Suppressor macrophage treated with lipopolysaccharide for 1 hour (primary cell): ENCODE data around the gene FOXO6.

Source experiments
- DNase-seq, 3 donors: peaks; one replicate each; pipeline ENCODE4 v3.0.0-alpha.2; 2020 to 2022

Gene FOXO6

DNA sequence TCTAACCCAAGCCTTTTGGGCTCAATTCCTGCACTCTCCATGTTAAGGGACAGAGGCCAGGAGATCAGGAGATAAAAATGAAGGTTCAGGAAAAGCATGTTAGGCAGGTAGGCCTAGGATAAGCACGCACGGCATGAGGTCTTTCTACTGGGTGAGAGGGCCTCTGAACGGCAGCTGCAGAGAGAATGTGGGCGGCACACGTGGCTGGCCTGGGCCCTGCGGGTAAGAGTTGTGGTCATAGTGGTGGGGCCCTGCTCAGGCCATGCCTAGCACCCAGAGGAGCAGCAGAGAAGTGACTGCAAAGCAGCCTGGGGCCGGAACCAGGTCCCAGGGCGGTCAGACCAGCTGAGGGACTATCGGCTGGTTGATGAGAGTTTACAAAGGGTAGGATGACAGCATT lies 7.5 kb upstream of the FOXO6 start:
- no peak for DNase-seq

DNA sequence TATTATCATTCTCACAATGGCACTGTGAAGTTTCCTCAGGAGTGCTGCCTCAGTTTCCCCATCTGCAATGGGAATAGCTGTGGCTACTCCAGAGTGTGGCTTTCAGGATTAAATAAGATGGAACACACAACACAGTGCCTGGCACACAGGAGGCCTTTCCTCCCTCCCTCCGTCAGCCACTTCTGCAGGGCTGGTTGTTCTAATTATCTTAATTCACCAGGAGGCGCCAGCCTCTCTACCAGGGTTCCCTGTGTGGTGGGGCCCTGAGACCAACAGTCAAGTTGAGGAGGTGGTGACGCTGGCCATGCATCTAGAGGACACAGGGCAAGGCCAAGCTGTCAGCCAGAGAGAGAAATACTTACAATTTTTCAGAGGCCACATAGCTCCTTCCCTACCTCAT lies 6.3 kb upstream of the FOXO6 start:
- DNase-seq, result no peak

DNA sequence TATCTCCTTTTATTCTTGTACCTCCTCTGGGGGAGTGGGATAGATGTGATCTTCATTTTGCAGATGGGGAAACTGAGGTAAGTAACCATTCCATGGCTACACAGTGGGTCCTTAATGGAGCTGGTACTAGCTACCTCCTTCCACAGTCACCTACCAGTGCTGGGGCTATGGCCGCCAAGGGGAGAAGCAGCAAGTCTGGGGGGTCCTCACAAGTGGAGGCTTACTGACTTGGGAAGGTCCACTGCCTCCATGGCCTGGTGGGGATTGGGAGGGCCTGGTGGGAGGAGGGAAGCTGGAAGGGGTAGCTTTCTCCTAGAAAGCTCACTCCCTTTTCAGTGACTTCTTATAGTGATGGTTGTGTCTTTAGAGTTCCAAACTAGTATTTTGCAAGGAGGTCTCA lies 5.9 kb upstream of the FOXO6 start:
- DNase-seq, result no peak

DNA sequence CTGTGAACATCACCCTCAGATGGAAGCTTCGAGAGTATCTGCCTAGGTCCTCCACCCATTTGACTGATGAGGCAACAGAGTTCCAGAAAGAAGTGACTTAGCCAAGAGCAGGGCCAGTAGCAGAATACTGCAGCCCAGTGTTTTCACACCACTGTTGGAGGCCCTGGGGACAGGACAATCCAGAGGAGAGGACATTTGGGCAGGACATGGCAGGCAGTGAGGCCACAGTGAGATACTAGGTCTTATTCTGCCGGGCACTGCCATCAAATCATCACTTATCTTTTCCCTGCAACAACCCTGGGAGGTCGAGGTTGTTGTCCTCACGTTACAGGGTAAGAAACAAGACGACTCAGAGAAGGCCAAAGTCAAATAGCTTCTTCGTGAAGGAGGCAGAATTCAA lies 5.5 kb upstream of the FOXO6 start:
- no peak for DNase-seq

DNA sequence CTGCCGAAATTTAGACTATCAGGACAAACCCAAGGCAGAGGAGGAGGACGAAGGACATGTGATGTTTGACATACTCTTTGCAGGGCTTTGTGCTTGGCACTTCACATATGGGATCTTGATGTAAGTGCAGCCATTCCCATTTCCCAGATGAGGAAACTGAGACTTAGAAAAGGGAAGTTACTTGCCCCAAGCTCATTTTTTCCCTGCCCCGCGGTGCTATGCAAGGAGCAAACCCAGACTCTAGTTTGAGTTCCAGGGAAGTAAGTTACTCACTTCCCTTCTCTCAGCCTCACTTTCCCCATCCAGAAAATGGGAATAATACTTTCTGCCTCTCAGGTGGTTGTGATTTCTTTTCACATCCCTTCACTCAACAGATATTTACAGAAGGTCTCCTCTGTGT lies 4.5 kb upstream of the FOXO6 start:
- no peak for DNase-seq

DNA sequence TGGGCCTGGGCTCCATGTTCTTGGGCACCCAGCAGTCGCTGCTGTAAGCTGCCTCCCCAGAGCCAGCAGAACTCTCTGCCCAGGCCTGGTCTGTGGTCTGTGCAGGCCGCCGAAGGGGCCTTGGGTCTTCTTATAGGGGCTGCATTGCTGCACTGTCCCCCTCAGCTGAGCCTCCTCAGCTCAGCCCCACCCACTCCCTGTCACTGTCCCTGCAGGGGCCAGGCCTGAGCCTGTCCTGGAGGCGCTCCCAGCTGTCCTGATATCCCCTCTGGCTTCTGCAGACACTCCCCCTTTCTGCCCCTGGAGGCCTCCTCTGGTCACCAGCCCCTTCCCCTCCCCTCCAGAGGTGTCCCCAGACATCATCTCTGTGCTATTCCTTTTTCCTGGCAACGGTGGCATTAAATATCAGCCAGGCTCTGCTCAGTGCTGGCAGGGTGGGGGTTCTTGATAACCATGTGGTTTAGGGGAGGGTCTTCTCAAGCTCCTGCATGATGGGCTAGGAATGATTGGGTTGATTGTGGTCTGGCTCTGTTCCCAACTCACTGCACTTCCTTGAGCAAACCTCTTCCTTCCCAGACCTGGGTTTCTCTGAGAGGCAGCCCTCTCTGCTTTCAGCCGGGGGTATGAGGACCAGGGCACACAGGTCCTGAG lies 3.7 kb upstream of the FOXO6 start:
- DNase-seq, result no peak

DNA sequence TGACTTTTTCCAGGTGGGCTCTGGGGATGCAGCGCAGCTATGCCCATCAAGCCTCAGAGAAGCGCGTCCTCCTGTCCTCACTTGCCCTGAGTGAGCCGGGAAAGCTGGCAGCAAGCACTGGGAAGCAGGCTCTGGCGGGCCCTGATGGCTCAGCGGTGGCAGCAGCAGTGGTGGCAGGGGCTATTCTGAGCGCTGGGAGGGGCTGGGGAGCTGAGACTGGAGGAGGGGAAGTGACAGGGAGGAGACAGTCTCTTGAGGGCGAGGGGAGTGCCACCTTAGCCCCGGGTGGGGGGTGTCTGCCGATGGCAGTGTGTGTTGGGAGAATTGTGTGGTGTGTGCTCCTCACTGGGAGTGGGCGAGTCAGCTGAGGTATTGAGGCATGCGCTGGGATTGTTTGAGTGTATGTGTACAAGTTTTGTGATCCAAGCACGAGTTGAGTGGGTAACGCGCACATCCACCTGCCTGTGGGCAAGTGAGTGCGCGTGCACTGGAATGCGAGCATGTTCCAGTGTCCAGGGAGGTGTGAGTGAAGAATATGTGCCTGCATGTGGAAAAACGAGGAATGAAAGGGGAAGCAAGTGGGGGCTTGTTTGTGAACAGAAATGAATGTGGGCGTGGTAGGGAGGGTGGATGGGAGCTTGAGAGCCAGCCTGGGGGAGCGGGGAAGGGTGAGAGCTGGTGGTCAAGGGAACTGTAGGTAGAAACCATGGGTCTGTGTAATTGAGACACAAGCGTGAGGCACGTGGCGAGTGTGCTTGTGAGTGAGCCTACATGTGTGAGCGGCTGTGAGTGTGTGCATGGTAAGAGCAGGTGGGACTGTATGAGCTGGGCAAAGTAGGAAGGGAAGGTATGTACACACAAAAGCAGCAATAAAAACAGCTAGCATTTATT lies 2.9 kb upstream of the FOXO6 start:
- DNase-seq, result no peak

DNA sequence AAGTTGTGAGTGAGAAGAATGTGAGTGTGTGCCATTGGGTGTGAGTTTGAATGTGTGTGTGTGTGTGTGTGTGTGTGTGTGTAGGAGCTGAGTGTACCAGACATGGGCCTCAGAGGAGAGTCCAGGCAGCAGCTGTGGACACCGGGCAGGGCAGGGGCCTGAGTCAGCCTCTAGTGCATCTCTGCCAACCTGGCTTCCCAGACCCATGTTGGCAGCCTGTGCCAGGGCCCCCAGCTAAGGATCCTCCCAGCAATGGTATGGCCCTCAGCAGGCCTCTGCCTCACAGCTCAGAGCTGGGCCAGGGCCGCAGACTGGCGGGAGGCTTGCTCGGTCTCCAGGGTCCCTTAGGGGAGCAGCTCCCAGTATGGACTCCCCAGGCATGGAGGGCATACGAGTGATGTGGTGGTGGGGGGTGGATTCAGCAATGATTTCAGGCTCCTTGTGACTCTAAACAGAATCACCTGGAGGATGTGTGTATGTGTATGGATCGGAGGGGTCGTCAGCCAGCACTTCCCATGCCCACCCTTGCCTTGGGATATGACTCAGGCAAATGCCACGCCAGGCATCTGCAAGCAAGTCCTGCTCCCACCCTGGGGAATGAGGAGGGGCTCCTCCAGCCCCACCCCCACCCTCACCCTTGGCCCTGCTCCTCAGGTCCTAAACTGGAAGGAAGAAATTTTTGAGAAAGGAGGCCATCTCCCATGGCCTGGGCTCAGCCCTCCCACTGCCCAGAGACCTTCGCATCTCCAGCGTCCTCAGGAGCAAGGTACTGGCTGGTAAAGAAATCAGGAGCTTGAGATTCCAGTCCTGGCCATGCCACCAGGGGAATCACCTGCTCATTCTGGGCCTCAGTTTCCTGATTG lies 1.8 kb upstream of the FOXO6 start:
- no peak for DNase-seq

DNA sequence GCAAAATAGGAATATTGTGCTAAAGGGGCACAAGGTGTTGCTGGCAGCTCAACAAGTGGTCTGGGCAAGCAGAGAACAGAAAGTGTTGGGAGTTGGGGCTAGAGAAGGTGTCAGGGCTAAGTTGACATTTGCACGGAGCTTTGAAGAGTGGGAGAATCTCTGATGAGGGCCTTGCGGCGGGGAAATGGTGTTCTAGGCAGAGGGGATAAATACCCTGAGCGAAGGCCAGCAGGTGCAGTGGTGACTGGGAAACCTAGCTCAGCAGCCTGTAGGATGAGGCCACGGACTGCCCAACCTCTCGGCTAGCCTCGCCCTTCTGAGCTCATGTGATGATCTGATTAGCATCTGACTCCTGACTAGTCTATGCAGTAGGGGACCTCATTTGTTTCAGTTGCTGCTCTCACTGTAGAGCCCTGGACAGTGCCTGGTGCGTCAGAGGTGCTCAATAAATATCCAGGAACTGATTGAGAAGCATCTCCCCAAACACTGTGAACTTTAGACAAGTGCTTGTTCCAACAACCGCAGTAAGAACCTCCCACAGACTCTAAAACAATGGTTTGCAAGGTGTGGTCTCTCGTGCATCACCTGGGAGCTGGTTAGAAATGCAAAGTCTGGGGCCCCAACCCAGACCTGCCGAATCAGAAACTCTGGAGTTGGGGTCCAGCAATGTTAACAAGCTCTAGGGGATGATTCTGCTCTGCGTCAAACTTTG lies 1.0 kb upstream of the FOXO6 start:
- no peak for DNase-seq

DNA sequence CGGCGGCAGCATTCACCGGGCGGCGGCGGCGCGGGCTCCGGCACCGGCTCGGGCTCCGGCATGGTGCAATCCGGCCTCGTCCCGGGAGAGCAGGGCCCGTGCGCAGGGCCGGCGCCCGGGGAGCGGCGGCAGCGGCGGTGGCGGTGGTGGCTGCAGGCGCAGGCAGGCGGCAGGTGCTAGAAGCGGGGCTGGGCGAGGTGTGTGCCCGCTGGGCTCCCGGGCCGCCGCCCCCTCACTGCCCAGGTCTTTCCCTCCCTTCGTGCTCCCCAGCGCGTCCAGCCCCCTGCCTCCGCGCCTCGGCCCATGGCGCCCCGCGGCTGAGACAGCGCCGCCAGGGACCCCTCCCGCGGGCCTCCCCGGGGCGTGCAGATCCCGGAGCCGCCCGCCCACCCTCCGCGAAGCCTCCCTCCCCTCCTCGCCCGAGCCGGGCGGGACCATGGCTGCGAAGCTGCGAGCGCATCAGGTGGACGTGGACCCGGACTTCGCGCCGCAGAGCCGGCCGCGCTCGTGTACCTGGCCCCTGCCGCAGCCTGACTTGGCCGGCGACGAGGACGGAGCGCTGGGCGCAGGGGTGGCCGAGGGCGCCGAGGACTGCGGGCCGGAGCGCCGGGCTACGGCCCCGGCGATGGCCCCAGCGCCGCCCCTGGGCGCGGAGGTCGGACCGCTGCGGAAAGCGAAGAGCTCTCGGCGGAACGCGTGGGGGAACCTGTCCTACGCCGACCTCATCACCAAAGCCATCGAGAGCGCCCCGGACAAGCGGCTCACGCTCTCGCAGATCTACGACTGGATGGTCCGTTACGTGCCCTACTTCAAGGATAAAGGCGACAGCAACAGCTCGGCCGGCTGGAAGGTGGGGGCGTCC lies 492 bp downstream of the FOXO6 start:
- peak; percentile 33 to 56 (median 45) for DNase-seq

DNA sequence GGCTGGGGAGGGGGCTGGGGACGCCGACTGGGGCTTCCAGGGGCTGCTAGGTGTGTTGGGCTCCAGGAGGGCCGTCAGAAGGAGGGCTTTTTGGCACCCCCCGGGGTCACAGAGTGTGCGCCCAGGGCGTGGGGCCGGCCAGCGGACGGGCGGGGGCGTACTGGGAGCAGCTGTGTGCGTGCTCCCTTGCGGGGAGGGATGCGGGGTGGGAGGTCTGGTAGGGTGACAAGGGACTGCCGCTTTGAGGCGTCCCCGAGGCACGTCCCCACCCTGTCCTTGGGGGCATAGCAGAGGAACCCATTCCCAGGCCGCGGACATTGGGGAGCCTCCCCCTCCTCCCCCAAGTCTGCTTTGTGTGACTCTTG lies 1.1 kb downstream of the FOXO6 start:
- no peak for DNase-seq

DNA sequence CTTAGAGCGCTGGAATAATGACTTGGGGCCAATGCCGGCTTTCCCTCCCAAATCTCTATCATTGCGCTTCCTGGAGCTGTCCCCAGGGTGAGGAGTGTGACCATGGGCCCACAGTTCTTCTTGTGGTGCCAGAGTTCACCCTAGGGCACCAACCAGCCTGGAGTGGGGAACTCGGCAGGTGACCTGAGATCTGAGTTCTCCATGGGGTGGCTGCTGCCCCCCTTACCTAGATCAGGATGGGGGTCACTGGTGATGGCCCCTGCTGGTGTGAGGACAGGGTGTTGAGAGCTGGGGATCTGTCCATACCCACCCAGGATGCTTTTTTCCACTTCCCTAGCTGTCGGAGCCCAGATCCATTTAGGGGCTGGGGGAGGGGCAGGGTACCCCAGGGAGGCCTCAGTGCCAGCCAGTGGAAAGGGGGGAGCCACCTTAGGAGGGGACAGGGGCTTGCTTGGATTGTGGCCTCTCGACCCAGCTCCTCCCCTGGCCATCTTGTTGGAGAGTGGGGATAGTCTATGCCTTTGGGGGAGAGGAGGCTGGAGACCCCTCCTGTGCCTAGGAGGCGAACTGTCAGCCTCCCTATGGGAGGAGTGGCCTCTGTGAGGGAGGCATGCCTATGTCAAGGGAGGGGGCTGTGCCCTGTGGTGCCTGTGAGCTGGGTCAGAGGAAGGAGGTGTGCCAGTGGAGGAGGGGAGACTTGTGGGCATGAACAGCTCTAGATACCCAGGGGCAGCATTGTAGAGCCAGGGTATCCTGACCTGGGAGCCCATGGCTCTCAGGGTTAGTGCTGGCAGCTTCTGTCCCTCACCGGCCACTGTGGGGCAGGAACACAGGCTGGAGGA lies 1.7 kb downstream of the FOXO6 start:
- DNase-seq, result no peak

DNA sequence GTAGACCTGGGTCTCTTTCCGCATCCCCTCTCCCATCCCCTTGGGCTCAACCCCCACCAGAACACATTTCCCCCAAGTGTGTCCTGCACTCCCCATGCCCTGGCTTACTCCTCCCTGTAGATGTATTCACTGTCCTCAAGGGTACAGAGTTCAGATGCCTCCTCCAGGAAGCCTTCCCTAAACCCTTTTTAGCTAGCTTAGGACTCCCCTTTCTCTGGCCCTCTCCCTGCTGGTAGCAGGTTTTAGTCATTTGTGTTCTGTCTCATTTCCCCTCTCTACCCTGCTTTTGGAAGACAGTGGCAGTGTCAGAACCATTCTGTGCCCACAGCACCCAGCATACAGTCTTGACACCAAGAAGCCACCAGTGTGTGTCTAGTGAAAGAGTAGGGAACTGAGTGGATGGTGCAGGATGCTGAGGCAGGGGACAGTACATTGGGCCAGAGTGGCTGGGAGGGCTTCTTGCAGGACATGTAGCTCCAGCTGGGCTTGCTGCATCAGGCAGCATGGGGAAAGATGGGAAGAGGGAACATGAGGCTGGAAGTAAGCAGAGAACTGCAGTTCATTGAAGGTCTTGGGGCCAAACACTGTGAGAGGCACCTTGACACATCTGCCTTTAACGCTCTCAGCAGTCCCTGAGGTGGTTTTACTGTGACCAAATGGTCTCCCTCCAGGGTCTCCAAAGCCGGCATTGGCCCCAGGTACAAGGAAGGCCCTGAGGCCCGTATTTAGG lies 2.5 kb downstream of the FOXO6 start:
- no peak for DNase-seq

DNA sequence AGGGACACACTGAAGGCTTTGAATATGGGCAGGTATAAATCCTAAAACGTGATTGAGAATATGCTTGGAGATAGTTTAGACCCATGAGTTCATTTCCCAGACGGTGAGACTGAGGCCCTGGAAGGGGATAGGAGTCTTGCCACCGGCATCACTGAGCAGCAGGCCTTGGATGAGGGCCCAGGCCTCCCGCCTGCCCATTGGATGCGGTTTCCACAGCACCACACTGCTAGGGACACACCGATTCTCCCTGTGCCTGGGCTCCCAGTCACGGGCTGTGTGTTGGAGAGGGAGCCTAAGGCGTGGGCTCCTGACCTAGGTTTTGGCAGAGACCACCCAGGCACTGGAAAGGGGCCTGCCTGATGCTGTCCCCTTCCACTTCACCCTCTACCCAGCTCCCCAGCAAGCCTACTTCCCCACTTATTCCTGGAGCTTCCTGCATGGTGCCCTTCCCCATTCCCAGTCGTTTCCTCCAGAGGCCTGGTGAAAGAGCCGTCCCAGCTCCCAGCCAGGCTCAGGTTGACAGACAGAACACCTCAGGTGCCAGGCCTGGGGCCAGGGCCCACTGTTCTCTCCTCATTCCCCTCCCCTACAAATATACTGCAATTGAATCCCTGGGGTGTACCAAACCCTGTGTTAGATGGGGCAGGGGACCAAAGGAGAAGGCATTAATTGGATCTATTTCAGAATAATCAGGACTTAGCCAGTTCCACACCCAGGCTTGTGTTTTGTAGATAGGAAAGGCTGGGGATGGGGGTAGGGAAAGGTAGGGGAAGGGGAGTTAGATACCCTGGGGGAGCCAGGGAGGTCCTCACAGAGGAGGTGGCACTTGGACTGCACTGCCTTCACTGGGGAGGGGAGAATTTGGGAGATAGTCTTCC lies 3.4 kb downstream of the FOXO6 start:
- DNase-seq, result no peak

DNA sequence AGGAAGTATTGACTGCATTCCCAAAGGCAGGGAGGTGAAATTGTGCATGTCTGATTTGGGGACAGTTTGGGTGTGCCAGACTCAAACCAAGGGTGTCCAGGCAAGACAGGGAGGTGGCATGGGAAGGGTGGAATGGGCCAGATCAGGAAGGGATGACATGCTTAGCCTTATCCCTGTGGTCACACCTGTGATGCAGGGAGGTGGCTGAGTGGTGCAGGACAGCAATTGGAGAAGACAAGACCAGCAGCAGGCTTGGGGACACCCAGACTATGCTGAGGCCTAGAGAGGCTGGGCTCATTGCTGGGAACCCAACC lies 4.0 kb downstream of the FOXO6 start:
- DNase-seq, result no peak

DNA sequence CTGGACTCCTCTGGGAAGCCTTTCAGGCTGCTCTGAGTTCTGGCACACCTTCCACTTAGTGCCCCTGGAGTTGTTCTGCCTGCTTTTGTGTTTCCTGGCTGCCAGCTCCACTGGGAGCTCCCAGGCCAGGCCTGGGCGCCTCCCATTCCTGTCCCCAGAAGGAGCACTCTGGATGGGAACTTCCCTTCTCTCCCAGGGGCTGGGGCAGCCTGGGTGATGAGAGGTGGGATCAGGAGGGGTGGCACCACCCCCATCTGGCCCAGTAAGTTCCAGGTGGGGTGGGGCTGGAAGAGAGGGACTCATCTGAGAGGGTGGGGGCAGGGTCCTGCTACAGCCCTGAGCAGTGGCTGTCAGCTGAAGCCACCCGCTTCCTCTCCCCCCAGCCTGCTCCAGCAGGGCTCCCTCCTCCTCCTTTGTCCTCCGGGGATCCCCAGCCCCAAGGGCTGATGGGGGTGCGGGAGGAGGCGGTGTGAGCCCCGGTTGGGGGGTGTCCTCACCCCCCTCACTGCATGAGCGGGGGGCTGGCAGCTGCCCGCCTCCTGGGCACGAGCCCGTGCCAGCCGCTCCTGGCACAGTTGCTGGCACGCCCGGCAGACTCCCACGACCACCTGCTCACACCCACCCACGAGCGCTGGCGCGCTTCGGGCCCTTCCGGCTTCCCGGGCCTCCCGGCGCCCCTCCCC lies 4.7 kb downstream of the FOXO6 start:
- peak in 1 of 3 donors; percentile 33 for DNase-seq

DNA sequence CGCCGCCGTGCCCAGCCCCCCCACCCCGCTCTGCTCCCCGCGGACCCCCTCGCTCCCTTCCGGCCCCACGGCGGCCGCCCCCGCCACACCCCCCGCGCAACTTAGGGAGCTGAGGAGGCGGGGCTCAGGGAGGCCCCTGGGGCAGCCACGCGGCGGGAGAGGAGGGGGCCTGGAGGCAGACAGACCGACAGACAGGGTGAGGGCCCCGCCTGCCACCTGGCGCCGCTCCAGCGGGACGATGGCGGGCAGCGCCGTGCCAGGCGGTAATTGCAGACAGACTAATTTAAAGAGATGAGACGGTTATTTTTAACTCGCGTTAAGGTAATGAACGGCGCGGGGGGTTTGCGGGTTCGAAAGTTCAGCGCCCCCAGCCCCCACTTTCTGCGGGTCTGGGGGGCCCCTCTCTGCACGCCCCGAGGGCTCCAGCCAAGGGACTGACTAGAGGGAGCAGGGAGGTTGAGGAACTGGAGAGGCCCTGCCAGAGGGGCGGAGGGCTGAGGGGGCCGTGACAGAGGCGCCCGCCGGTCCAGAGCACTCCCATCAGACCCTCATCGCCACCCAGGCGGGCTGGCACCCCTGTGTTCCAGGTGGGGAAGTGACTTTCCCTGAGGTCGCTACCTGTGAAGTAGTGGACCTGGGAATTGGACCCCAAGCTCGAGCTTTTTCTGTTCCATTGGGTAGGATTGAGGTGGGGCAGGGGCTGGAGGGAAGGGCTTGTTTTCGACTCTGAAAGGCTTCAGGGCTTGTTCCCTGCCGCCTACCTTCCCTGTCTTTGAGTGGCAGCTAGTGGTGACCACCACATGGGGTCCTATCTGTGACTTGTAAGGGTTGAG lies 5.4 kb downstream of the FOXO6 start:
- DNase-seq, result no peak

DNA sequence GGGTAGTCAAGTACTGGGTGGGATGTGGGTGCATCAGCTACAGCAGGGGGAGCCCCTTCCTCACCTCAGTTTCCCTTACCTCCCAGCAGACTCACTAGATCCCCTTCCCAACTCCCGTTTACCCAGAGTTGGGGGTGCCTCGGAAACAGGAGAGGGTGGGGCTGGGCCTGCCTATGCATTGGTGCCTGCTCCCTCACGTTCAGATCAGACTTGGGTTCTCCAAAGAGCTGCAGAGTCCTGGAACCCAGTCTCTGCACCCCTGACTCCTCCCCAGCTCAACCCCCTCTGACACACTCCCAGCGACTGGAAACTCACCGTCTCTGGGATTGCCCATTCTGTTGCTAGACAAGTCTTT lies 6.0 kb downstream of the FOXO6 start:
- no peak for DNase-seq
